ENCODE measurements around the gene TBC1D1.
"Not testable (repeated sequence)": the region's sequence is repeated elsewhere in the genome, so short reads cannot be mapped to it uniquely, and the experiment has no call there.

The TBC1D1 gene

GRCh38 chr4:38004887-38005286 lies 114.0 kb downstream of the TBC1D1 start:
- DNase-seq (ENCODE audit: low spot score): no peak
- no peaks in the 10 kb centered on the region for H3K9me3 Mint-ChIP-seq
- peaks cover 3% of the 10 kb centered on the region for H3K4me1 Mint-ChIP-seq (ENCODE audit: low read depth)
- no peaks in the 10 kb centered on the region for H3K36me3 Mint-ChIP-seq (ENCODE audit: low read depth)
- no peak overlapping the region for H3K27ac Mint-ChIP-seq
- no peaks in the 10 kb centered on the region for H3K27me3 Mint-ChIP-seq (ENCODE audit: low read depth)
- no peak overlapping the region for H3K4me3 Mint-ChIP-seq

- Mint-ChIP-seq H3K4me1 (ENCODE audit: low read depth) (peaks cover 3% of the 10 kb centered on the region), H3K9me3 (no peaks in the 10 kb centered on the region), H3K27ac (no peak overlapping the region), H3K27me3 (ENCODE audit: low read depth) (no peaks in the 10 kb centered on the region), H3K4me3 (no peak overlapping the region), H3K36me3 (ENCODE audit: low read depth) (no peaks in the 10 kb centered on the region)
- no peak for DNase-seq (ENCODE audit: low spot score)
Observed at GRCh38 chr4:38005637-38006036, 114.8 kb downstream of the TBC1D1 start.

- H3K27me3 Mint-ChIP-seq (ENCODE audit: low read depth): no peaks in the 10 kb centered on the region
- peaks cover 3% of the 10 kb centered on the region for H3K4me1 Mint-ChIP-seq (ENCODE audit: low read depth)
- H3K9me3 Mint-ChIP-seq: no peaks in the 10 kb centered on the region
- no peak for DNase-seq (ENCODE audit: low spot score)
- H3K27ac Mint-ChIP-seq: no peak overlapping the region
- no peaks in the 10 kb centered on the region for H3K36me3 Mint-ChIP-seq (ENCODE audit: low read depth)
- H3K4me3 Mint-ChIP-seq: no peak overlapping the region
Observed at GRCh38 chr4:38007645-38008044, 116.8 kb downstream of the TBC1D1 start.

- Mint-ChIP-seq H3K4me3 (no peak overlapping the region), H3K36me3 (ENCODE audit: low read depth) (no peaks in the 10 kb centered on the region), H3K9me3 (no peaks in the 10 kb centered on the region), H3K4me1 (ENCODE audit: low read depth) (no peaks in the 10 kb centered on the region), H3K27me3 (ENCODE audit: low read depth) (no peaks in the 10 kb centered on the region), H3K27ac (no peak overlapping the region)
- DNase-seq (ENCODE audit: low spot score): no peak
Observed at GRCh38 chr4:38008571-38009021, 117.7 kb downstream of the TBC1D1 start.

GRCh38 chr4:38009421-38009820 lies 118.5 kb downstream of the TBC1D1 start:
- Mint-ChIP-seq H3K4me3 (no peak overlapping the region), H3K4me1 (ENCODE audit: low read depth) (no peaks in the 10 kb centered on the region), H3K27ac (no peak overlapping the region), H3K9me3 (no peaks in the 10 kb centered on the region), H3K36me3 (ENCODE audit: low read depth) (no peaks in the 10 kb centered on the region), H3K27me3 (ENCODE audit: low read depth) (no peaks in the 10 kb centered on the region)
- no peak for DNase-seq (ENCODE audit: low spot score)

GRCh38 chr4:38009949-38010348 lies 119.1 kb downstream of the TBC1D1 start:
- Mint-ChIP-seq H3K27me3 (ENCODE audit: low read depth) (no peaks in the 10 kb centered on the region), H3K4me3 (no peak overlapping the region), H3K4me1 (ENCODE audit: low read depth) (no peaks in the 10 kb centered on the region), H3K9me3 (no peaks in the 10 kb centered on the region), H3K27ac (no peak overlapping the region), H3K36me3 (ENCODE audit: low read depth) (peaks cover 1% of the 10 kb centered on the region)
- DNase-seq (ENCODE audit: low spot score): no peak

- H3K4me3 Mint-ChIP-seq: no peak overlapping the region
- H3K27me3 Mint-ChIP-seq (ENCODE audit: low read depth): no peaks in the 10 kb centered on the region
- DNase-seq (ENCODE audit: low spot score): no peak
- no peaks in the 10 kb centered on the region for H3K4me1 Mint-ChIP-seq (ENCODE audit: low read depth)
- H3K27ac Mint-ChIP-seq: no peak overlapping the region
- H3K36me3 Mint-ChIP-seq (ENCODE audit: low read depth): peaks cover 8% of the 10 kb centered on the region
- H3K9me3 Mint-ChIP-seq: no peaks in the 10 kb centered on the region
Observed at GRCh38 chr4:38011511-38012162, 120.8 kb downstream of the TBC1D1 start.

- H3K9me3 Mint-ChIP-seq: no peaks in the 10 kb centered on the region
- no peak overlapping the region for H3K4me3 Mint-ChIP-seq
- no peak for DNase-seq (ENCODE audit: low spot score)
- H3K27ac Mint-ChIP-seq: no peak overlapping the region
- H3K27me3 Mint-ChIP-seq (ENCODE audit: low read depth): no peaks in the 10 kb centered on the region
- peaks cover 11% of the 10 kb centered on the region for H3K36me3 Mint-ChIP-seq (ENCODE audit: low read depth)
- no peaks in the 10 kb centered on the region for H3K4me1 Mint-ChIP-seq (ENCODE audit: low read depth)
Observed at GRCh38 chr4:38013461-38014366, 122.8 kb downstream of the TBC1D1 start.

- Mint-ChIP-seq H3K9me3 (no peaks in the 10 kb centered on the region), H3K4me3 (no peak overlapping the region), H3K27me3 (ENCODE audit: low read depth) (no peaks in the 10 kb centered on the region), H3K36me3 (ENCODE audit: low read depth) (peaks cover 11% of the 10 kb centered on the region), H3K27ac (no peak overlapping the region), H3K4me1 (ENCODE audit: low read depth) (no peaks in the 10 kb centered on the region)
- DNase-seq (ENCODE audit: low spot score): no peak
Observed at GRCh38 chr4:38014421-38014852, 123.6 kb downstream of the TBC1D1 start.

- no peak for DNase-seq (ENCODE audit: low spot score)
- H3K9me3 Mint-ChIP-seq: no peaks in the 10 kb centered on the region
- no peaks in the 10 kb centered on the region for H3K27me3 Mint-ChIP-seq (ENCODE audit: low read depth)
- no peak overlapping the region for H3K27ac Mint-ChIP-seq
- peaks cover 17% of the 10 kb centered on the region for H3K36me3 Mint-ChIP-seq (ENCODE audit: low read depth)
- no peaks in the 10 kb centered on the region for H3K4me1 Mint-ChIP-seq (ENCODE audit: low read depth)
- H3K4me3 Mint-ChIP-seq: no peak overlapping the region
Observed at GRCh38 chr4:38015886-38016515, 125.1 kb downstream of the TBC1D1 start.

GRCh38 chr4:38016698-38017097 lies 125.8 kb downstream of the TBC1D1 start:
- Mint-ChIP-seq H3K4me1 (ENCODE audit: low read depth) (no peaks in the 10 kb centered on the region), H3K36me3 (ENCODE audit: low read depth) (peaks cover 24% of the 10 kb centered on the region), H3K27me3 (ENCODE audit: low read depth) (no peaks in the 10 kb centered on the region), H3K27ac (no peak overlapping the region), H3K9me3 (no peaks in the 10 kb centered on the region), H3K4me3 (no peak overlapping the region)
- DNase-seq (ENCODE audit: low spot score): no peak

GRCh38 chr4:38017609-38018008 lies 126.7 kb downstream of the TBC1D1 start:
- Mint-ChIP-seq H3K4me3 (no peak overlapping the region), H3K9me3 (no peaks in the 10 kb centered on the region), H3K4me1 (ENCODE audit: low read depth) (peaks cover 3% of the 10 kb centered on the region), H3K27me3 (ENCODE audit: low read depth) (no peaks in the 10 kb centered on the region), H3K27ac (no peak overlapping the region), H3K36me3 (ENCODE audit: low read depth) (peaks cover 33% of the 10 kb centered on the region)
- no peak for DNase-seq (ENCODE audit: low spot score)

GRCh38 chr4:38020386-38020785 lies 129.5 kb downstream of the TBC1D1 start:
- peaks cover 37% of the 10 kb centered on the region for H3K36me3 Mint-ChIP-seq (ENCODE audit: low read depth)
- H3K9me3 Mint-ChIP-seq: no peaks in the 10 kb centered on the region
- peaks cover 4% of the 10 kb centered on the region for H3K4me1 Mint-ChIP-seq (ENCODE audit: low read depth)
- H3K27ac Mint-ChIP-seq: no peak overlapping the region
- no peak overlapping the region for H3K4me3 Mint-ChIP-seq
- no peak for DNase-seq (ENCODE audit: low spot score)
- no peaks in the 10 kb centered on the region for H3K27me3 Mint-ChIP-seq (ENCODE audit: low read depth)

- not testable (repeated sequence) for H3K4me1 Mint-ChIP-seq (ENCODE audit: low read depth); H3K4me3 Mint-ChIP-seq; H3K9me3 Mint-ChIP-seq; DNase-seq (ENCODE audit: low spot score); H3K27ac Mint-ChIP-seq; H3K27me3 Mint-ChIP-seq (ENCODE audit: low read depth)
- peaks cover 34% of the 10 kb centered on the region for H3K36me3 Mint-ChIP-seq (ENCODE audit: low read depth)
Observed at GRCh38 chr4:38020961-38021360, 130.1 kb downstream of the TBC1D1 start.

Data from T-helper 2 cell treated with Interferon-gamma antibody and Interleukin-4, amounts not matched to agents 5 μg/mL and 100 μg/mL, for 36 hours (primary cell).